Gastrocnemius medialis (tissue), 4 donors: Measurements from ENCODE around the gene CD38.

ENCODE experiments used
- POLR2A ChIP-seq, 2 donors: fragments of 450-650 bp; IDR thresholded peaks; one replicate each; pipeline ENCODE4 v1.6.1; 2017; ENCODE audit warnings: antibody characterized with exemption in 2 of 2, mild to moderate bottlenecking in 2 of 2, moderate library complexity in 2 of 2
- TF ChIP-seq, protein P1 (sequence below), 5 experiments: fragments of 450-650 bp in 3 of 5; fragments of 200-600 bp in 2 of 5; sonication (generic) in 2 of 5; IDR thresholded peaks in 4 of 5; conservative IDR thresholded peaks in 1 of 5; 1 replicate in 4 of 5; 2 replicates in 1 of 5; pipeline ENCODE4 v1.5.1; 2016 to 2019; ENCODE audit warnings: antibody characterized with exemption in 5 of 5, mild to moderate bottlenecking in 3 of 5, moderate library complexity in 3 of 5

GRCh38 chr4:15799701-15800100 lies 21.6 kb downstream of the CD38 start:
- TF ChIP-seq, protein P1, sequence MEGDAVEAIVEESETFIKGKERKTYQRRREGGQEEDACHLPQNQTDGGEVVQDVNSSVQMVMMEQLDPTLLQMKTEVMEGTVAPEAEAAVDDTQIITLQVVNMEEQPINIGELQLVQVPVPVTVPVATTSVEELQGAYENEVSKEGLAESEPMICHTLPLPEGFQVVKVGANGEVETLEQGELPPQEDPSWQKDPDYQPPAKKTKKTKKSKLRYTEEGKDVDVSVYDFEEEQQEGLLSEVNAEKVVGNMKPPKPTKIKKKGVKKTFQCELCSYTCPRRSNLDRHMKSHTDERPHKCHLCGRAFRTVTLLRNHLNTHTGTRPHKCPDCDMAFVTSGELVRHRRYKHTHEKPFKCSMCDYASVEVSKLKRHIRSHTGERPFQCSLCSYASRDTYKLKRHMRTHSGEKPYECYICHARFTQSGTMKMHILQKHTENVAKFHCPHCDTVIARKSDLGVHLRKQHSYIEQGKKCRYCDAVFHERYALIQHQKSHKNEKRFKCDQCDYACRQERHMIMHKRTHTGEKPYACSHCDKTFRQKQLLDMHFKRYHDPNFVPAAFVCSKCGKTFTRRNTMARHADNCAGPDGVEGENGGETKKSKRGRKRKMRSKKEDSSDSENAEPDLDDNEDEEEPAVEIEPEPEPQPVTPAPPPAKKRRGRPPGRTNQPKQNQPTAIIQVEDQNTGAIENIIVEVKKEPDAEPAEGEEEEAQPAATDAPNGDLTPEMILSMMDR (IDR thresholded peaks at IDR 0.05 in 4 of 5, conservative IDR thresholded peaks at IDR 0.05 in 1 of 5), result no peak
- TF ChIP-seq POLR2A (IDR thresholded peaks at IDR 0.05), result no peak
